GM19351 (cell line): ENCODE data around the gene PSMB10.

ENCODE experiments used
- ATAC-seq: cut with Tn5 transposase; IDR thresholded peaks from one replicate; pipeline ENCODE4 v1.9.1; 2021; ENCODE audit warnings: mild to moderate bottlenecking, moderate library complexity; ENCODE audit not compliant: unreplicated experiment

The PSMB10 gene

GRCh38 chr16:67964477-67965131, 28.0 kb upstream of the PSMB10 start:
- no peak for ATAC-seq

GRCh38 chr16:67963662-67964321, 27.1 kb upstream of the PSMB10 start:
- ATAC-seq: no peak

- ATAC-seq: no peak
Measured at GRCh38 chr16:67963292-67963661, 26.6 kb upstream of the PSMB10 start.

GRCh38 chr16:67962135-67962534, 25.5 kb upstream of the PSMB10 start:
- no peak for ATAC-seq

GRCh38 chr16:67961551-67961957, 24.9 kb upstream of the PSMB10 start:
- ATAC-seq: no peak

GRCh38 chr16:67959536-67960329, 23.1 kb upstream of the PSMB10 start:
- no peak for ATAC-seq

- ATAC-seq: no peak
Measured at GRCh38 chr16:67957622-67958021, 21.0 kb upstream of the PSMB10 start.

GRCh38 chr16:67954421-67955196, 18.0 kb upstream of the PSMB10 start:
- no peak for ATAC-seq

GRCh38 chr16:67953641-67954375, 17.2 kb upstream of the PSMB10 start:
- no peak for ATAC-seq

- ATAC-seq: no peak
Measured at GRCh38 chr16:67951485-67951884, 14.8 kb upstream of the PSMB10 start.

GRCh38 chr16:67950335-67950843, 13.7 kb upstream of the PSMB10 start:
- no peak for ATAC-seq

GRCh38 chr16:67949645-67950044, 13.0 kb upstream of the PSMB10 start:
- no peak for ATAC-seq

- ATAC-seq: no peak
Measured at GRCh38 chr16:67948015-67948414, 11.4 kb upstream of the PSMB10 start.

- ATAC-seq: no peak
Measured at GRCh38 chr16:67946966-67947558, 10.4 kb upstream of the PSMB10 start.

- no peak for ATAC-seq
Measured at GRCh38 chr16:67946128-67946569, 9.5 kb upstream of the PSMB10 start.

- no peak for ATAC-seq
Measured at GRCh38 chr16:67945392-67945933, 8.8 kb upstream of the PSMB10 start.

GRCh38 chr16:67944690-67945391, 8.2 kb upstream of the PSMB10 start:
- ATAC-seq: no peak

- no peak for ATAC-seq
Measured at GRCh38 chr16:67943619-67944504, 7.2 kb upstream of the PSMB10 start, which contains the start of gene LCAT. TSS of gene LCAT (minus strand) at chr16:67944120. CDS start at chr16:67944101, 19 bp downstream.
